ENCODE measurements around the gene SKOR1.

DNA sequence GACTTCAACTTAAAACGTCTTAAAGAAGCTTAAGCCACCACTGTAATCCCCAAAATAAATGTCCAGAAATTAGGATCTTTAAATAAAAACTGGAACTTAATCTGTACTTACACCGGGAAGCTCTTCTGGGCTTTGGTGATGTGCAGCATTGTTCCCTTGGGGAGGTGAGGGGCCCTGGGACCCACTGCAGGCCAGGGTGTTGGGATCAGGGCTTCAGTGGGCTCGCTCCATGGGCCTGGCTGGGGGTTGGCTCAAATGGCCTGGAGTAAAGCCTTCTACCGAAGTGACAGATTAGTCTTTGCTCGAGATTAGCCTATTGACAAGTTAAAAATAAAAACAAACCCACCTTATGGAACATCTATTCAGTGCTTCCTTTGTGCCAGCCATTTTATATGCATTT lies 20.7 kb downstream of the SKOR1 start:
- TF ChIP-seq CTCF (IDR thresholded peaks at IDR 0.05; ENCODE audit: low read length) (no peak), EZH2 (IDR thresholded peaks at IDR 0.05; ENCODE audit: borderline replicate concordance, low read length) (no peak)

Measured in OCI-LY1 (cell line).